Peyer's patch (tissue), 4 donors: ENCODE results near the gene FTO. TPM values are rescaled to one million over a fixed set of nuclear protein-coding genes. Genes with fewer than 3 reads are reported as not detected.

Experiments
- DNase-seq, 3 donors: peaks; one replicate each; pipeline ENCODE4 v3.0.0-alpha.2; 2017 to 2019
- H3K27ac ChIP-seq, 4 donors: fragments of 200-600 bp; sonication (generic); one replicate each; pipeline ENCODE4 v1.5.1; 2016 to 2019
- H3K27me3 ChIP-seq, 2 donors: fragments of 200-600 bp; sonication (generic); one replicate each; pipeline ENCODE4 v1.5.1; 2019
- H3K36me3 ChIP-seq, 3 donors: fragments of 200-600 bp; sonication (generic); one replicate each; pipeline ENCODE4 v1.5.1; 2016 to 2019
- H3K4me1 ChIP-seq, 4 donors: fragments of 200-600 bp; sonication (generic); one replicate each; pipeline ENCODE4 v1.5.1; 2016 to 2019
- H3K4me3 ChIP-seq, 4 donors: fragments of 200-600 bp; sonication (generic); 1 replicate in 3 of 4; 2 replicates in 1 of 4; pipeline ENCODE4 v1.5.1; 2016 to 2019; ENCODE audit warnings: mild to moderate bottlenecking in 1 of 4
- H3K9me3 ChIP-seq, 4 donors: fragments of 200-600 bp; sonication (generic); one replicate each; pipeline ENCODE4 v1.5.1; 2016 to 2019; ENCODE audit warnings: mild to moderate bottlenecking in 1 of 4
- POLR2A ChIP-seq, 2 donors: fragments of 450-650 bp; IDR thresholded peaks; one replicate each; pipeline ENCODE4 v1.5.1; 2017; ENCODE audit warnings: antibody characterized with exemption in 2 of 2, mild to moderate bottlenecking in 2 of 2, moderate library complexity in 2 of 2
- total RNA-seq, 4 donors: library from RNA; depleted of rRNA; stranded (reverse); fragments of >200 nt; gene quantifications; one replicate each; pipeline ENCODE4 v1.1.0, GENCODE V29; 2016
- TF ChIP-seq, protein P1 (sequence below), 6 experiments: fragments of 450-650 bp in 4 of 6; fragments of 200-600 bp in 2 of 6; sonication (generic) in 1 of 6; IDR thresholded peaks; one replicate each; pipeline ENCODE4 v1.5.1; 2017 to 2019; ENCODE audit warnings: antibody characterized with exemption in 6 of 6, mild to moderate bottlenecking in 3 of 6, moderate library complexity in 1 of 6

Gene FTO
- total RNA-seq, 4 donors from 2014 or later: 37.0 to 95.7 (median 45.1) TPM

DNA sequence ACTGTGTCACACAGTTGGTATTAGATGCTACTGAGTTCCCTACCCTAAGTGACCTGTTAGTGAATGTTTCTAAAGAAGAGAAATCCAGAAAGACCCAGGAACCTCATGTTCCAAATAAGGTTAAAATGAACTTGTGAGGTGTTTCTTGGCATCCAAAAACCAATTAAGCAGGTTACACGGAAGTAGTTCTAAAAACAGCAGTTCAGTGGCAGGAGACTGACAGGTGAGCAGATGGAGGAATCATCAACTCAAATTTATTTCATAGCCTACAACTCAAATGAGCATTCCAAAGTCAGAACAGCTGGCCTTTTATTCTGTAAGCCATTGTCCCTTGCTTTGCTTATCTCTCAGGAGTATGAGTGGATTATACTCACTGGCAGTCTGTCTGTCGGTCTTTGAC lies 394.3 kb downstream of the FTO start:
- Histone ChIP-seq H3K4me1 (no peaks in the 10 kb centered on the region), H3K27me3 (no peaks in the 10 kb centered on the region), H3K4me3 (no peak overlapping the region), H3K27ac (no peak overlapping the region), H3K9me3 (no peaks in the 10 kb centered on the region), H3K36me3 (no peaks in the 10 kb centered on the region)
- DNase-seq: no peak
- TF ChIP-seq, protein P1, sequence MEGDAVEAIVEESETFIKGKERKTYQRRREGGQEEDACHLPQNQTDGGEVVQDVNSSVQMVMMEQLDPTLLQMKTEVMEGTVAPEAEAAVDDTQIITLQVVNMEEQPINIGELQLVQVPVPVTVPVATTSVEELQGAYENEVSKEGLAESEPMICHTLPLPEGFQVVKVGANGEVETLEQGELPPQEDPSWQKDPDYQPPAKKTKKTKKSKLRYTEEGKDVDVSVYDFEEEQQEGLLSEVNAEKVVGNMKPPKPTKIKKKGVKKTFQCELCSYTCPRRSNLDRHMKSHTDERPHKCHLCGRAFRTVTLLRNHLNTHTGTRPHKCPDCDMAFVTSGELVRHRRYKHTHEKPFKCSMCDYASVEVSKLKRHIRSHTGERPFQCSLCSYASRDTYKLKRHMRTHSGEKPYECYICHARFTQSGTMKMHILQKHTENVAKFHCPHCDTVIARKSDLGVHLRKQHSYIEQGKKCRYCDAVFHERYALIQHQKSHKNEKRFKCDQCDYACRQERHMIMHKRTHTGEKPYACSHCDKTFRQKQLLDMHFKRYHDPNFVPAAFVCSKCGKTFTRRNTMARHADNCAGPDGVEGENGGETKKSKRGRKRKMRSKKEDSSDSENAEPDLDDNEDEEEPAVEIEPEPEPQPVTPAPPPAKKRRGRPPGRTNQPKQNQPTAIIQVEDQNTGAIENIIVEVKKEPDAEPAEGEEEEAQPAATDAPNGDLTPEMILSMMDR (IDR thresholded peaks at IDR 0.05): no peak
- TF ChIP-seq POLR2A (IDR thresholded peaks at IDR 0.05): no peak

DNA sequence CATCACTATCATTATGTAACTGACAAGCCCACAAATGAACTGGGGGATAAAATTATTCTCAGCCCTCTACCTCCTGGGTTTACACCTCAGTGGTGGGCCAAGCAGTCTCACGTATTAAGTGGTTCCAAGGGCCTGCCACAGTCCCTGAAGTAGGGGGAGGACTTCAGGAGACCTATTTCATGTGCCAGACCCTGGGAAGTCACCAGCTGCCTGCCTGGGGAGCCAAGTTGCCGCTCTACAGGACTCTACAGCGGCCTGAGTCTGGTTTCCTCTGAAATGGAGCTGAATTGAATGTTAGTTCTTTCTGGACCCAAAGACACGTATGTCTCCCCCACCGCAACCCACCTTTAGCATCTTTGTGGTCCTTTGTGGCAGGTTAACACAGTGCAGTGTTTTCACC lies 395.7 kb downstream of the FTO start:
- no peaks in the 10 kb centered on the region for H3K27me3 ChIP-seq
- no peak overlapping the region for H3K4me3 ChIP-seq
- H3K36me3 ChIP-seq: no peaks in the 10 kb centered on the region
- H3K9me3 ChIP-seq: no peaks in the 10 kb centered on the region
- H3K4me1 ChIP-seq: no peaks in the 10 kb centered on the region
- no peak for TF ChIP-seq POLR2A (IDR thresholded peaks at IDR 0.05)
- TF ChIP-seq, protein P1 (IDR thresholded peaks at IDR 0.05): no peak
- DNase-seq: no peak
- no peak overlapping the region for H3K27ac ChIP-seq

DNA sequence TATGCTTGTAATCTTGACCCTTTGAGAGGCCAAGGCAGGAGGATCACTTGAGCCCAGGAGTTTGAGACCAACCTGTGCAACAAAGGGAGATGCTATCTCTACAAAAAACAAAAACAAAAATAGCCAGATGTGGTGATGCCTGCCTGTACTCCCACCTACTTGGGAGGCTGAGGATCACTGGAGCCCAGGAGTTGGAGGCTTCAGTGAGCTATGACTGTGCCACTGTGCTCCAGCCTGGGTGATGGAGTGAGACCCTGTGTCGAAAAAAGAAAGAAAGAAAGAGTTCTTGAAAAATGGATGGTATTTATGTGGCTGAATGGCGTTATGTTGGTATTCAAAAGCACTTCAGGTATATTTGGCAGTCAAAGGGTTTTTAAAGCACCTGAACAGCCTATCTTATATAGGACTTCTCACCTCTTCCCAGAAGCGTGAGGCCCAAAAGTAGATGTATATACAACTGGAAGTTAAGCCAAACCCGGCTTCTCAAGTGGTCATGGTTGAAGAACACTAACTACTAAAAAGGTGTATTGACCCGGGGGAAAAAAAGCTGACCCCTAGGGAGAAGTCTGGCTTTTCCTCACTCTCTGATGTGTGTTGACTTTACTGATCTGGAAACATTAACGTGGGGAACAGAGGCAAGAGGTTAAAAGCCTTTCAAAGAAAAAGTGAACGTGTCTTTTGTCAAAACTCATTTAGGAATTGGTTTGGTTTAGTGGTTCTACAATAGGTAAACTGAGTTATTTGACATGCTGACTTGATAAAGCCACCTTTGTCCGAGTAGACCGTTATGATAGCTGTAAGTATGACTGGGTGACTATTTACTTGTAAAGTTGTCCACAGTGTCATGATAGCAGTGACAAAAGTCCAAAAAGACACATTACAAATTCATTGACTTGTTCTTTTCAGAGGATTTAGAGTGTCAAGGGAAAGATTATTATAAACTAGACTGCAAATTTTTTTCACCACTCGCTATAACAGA lies 399.2 kb downstream of the FTO start:
- Histone ChIP-seq H3K9me3 (no peaks in the 10 kb centered on the region), H3K4me1 (no peaks in the 10 kb centered on the region), H3K36me3 (no peaks in the 10 kb centered on the region), H3K27me3 (no peaks in the 10 kb centered on the region), H3K27ac (no peak overlapping the region), H3K4me3 (no peak overlapping the region)
- no peak for DNase-seq
- no peak for TF ChIP-seq POLR2A (IDR thresholded peaks at IDR 0.05)
- TF ChIP-seq, protein P1 (IDR thresholded peaks at IDR 0.05): no peak

DNA sequence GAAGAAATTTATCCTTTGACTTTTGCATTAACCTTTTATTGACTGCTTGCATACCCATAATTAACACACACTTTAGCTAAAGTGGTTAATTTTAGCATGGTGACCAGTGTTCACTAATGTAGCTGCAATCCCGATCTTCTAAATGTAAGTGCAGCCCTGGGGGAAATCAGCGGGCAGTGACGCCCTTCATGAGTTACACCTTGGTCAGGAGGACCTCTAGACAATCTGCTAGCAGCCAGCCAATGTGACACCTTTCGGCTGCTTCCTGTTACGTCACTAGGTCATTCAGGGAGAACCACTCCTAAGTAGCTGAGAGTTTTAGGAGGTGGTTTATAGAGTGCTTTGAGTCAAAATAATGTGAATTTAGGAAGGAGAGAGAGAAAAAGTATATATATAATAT lies 402.1 kb downstream of the FTO start:
- DNase-seq: no peak
- Histone ChIP-seq H3K4me1 (no peaks in the 10 kb centered on the region), H3K4me3 (no peak overlapping the region), H3K9me3 (no peaks in the 10 kb centered on the region), H3K27me3 (no peaks in the 10 kb centered on the region), H3K27ac (no peak overlapping the region), H3K36me3 (no peaks in the 10 kb centered on the region)
- TF ChIP-seq, protein P1 (IDR thresholded peaks at IDR 0.05): no peak
- no peak for TF ChIP-seq POLR2A (IDR thresholded peaks at IDR 0.05)

DNA sequence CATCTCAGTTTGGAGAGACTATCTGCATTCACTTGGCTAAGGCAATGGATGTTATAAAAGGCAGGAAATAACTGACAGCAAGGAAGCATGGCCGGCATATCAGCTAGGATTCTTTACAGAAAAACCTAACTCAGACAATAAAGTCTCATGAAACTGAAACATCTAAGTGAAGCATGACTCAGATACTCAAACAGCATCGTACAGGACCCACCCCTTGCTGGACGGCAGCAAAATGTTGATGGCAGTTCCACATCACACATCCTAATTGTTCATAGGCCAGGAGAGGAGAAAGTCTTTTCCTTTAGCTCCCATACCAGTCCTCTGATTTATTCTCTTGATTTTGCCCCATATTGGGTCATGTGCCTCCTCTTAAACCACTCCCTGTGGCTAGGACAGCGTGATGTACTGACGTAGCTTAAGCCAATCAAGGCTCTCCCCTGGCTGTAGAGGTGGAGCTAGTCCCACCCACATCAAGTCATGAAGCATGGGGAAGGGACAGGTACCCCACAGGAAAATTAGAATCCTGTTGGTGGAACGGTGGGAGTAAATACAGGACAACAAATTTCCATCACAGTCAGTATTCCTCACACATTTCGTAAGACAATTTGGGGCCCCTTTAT lies 403.7 kb downstream of the FTO start:
- TF ChIP-seq, protein P1 (IDR thresholded peaks at IDR 0.05): no peak
- TF ChIP-seq POLR2A (IDR thresholded peaks at IDR 0.05): no peak
- no peaks in the 10 kb centered on the region for H3K27me3 ChIP-seq

More for the DNA sequence above, 403.7 kb downstream of the FTO start:
- Histone ChIP-seq H3K27ac (no peak overlapping the region), H3K4me1 (no peaks in the 10 kb centered on the region), H3K36me3 (peaks cover 0 to 11% (median 0%) of the 10 kb centered on the region in 3 donors), H3K9me3 (no peaks in the 10 kb centered on the region), H3K4me3 (no peak overlapping the region)
- no peak for DNase-seq
